ENCODE measurements around the gene GDPGP1.

DNA sequence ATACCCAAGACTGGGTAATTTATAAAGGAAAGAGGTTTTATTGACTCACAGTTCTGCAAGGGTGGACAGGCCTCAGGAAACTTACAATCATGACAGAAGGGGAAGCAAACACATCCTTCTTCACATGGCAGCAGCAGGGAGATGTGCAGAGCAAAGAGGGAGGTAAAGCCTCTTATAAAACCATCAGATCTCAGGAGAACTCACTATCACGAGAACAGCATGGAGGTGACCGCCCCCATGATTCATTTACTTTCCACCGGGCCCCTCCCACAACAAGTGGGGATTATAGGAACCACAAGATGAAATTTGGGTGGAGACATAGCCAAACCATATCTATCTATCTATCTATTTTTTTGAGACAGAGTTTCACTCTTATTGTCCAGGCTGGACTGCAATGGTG is 5.4 kb downstream of the GDPGP1 start:
- TF ChIP-seq EZH2 (IDR thresholded peaks at IDR 0.05; ENCODE audit: low read length, unreplicated experiment) (no peak), EZH2phosphoT487 (IDR thresholded peaks at IDR 0.05; ENCODE audit: borderline replicate concordance, low read length) (no peak)
- TF ChIP-seq, protein P1, sequence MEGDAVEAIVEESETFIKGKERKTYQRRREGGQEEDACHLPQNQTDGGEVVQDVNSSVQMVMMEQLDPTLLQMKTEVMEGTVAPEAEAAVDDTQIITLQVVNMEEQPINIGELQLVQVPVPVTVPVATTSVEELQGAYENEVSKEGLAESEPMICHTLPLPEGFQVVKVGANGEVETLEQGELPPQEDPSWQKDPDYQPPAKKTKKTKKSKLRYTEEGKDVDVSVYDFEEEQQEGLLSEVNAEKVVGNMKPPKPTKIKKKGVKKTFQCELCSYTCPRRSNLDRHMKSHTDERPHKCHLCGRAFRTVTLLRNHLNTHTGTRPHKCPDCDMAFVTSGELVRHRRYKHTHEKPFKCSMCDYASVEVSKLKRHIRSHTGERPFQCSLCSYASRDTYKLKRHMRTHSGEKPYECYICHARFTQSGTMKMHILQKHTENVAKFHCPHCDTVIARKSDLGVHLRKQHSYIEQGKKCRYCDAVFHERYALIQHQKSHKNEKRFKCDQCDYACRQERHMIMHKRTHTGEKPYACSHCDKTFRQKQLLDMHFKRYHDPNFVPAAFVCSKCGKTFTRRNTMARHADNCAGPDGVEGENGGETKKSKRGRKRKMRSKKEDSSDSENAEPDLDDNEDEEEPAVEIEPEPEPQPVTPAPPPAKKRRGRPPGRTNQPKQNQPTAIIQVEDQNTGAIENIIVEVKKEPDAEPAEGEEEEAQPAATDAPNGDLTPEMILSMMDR (conservative IDR thresholded peaks at IDR 0.05; ENCODE audit: low read depth, low read length), result no peak
